HFFc6 (cell line): ENCODE results near the gene RELN. TPM values are rescaled to one million over a fixed set of nuclear protein-coding genes. Genes with fewer than 3 reads are reported as not detected.

Source experiments
- DNase-seq: peaks from one replicate; pipeline ENCODE4 v3.0.0-alpha.2; 2018
- H3K27ac Mint-ChIP-seq: 2 replicates; pipeline ENCODE4 v1.8.0; 2020; ENCODE audit warnings: mild to moderate bottlenecking, mixed read lengths
- H3K27me3 Mint-ChIP-seq: 2 replicates; pipeline ENCODE4 v1.8.0; 2021; ENCODE audit warnings: mild to moderate bottlenecking, moderate library complexity, mixed read lengths; ENCODE audit not compliant: insufficient read depth
- H3K36me3 Mint-ChIP-seq: 2 replicates; pipeline ENCODE4 v1.8.0; 2021; ENCODE audit warnings: low read depth, mixed read lengths
- H3K4me1 Mint-ChIP-seq: 2 replicates; pipeline ENCODE4 v1.8.0; 2020; ENCODE audit warnings: low read depth, mixed read lengths
- H3K4me3 Mint-ChIP-seq: 2 replicates; pipeline ENCODE4 v1.8.0; 2020; ENCODE audit warnings: mild to moderate bottlenecking, moderate library complexity, mixed read lengths
- H3K9me3 Mint-ChIP-seq: 2 replicates; pipeline ENCODE4 v1.8.0; 2020; ENCODE audit warnings: mild to moderate bottlenecking, mixed read lengths
- CTCF ChIP-seq: fragments of 200-600 bp; sonication (generic); IDR thresholded peaks from 2 replicates; pipeline ENCODE4 v1.5.0; 2021; ENCODE audit warnings: antibody characterized with exemption, mild to moderate bottlenecking
- total RNA-seq, 6 experiments: library from RNA; stranded (reverse); fragmentation: NEBNext Ultra II Directional; extraction: Animal tissue kit (Norgen Biotek cat#: 25700); gene quantifications; 2 replicates in 1 of 6; 3 replicates in 5 of 6; pipeline ENCODE4 v1.2.3, GENCODE V29; 2021

Gene RELN
- total RNA-seq, 6 experiments from 2014 or later = 0.02 to 0.24 (median 0.03) TPM

GRCh38 chr7:103425177-103425576 lies 564.3 kb downstream of the RELN start:
- Mint-ChIP-seq H3K9me3 (no peaks in the 10 kb centered on the region), H3K4me1 (no peaks in the 10 kb centered on the region), H3K27me3 (peaks cover 1% of the 10 kb centered on the region), H3K4me3 (no peak overlapping the region), H3K27ac (no peak overlapping the region), H3K36me3 (no peaks in the 10 kb centered on the region)
- no peak for TF ChIP-seq CTCF
- no peak for DNase-seq

- H3K27me3 Mint-ChIP-seq = peaks cover 5% of the 10 kb centered on the region
These were observed 565.8 kb downstream of the RELN start for GRCh38 chr7:103423467-103424179.

More at GRCh38 chr7:103423467-103424179, 565.8 kb downstream of the RELN start:
- H3K4me1 Mint-ChIP-seq = no peaks in the 10 kb centered on the region
- no peak for TF ChIP-seq CTCF
- no peak for DNase-seq
- no peak overlapping the region for H3K27ac Mint-ChIP-seq
- H3K4me3 Mint-ChIP-seq = no peak overlapping the region
- H3K36me3 Mint-ChIP-seq = no peaks in the 10 kb centered on the region
- H3K9me3 Mint-ChIP-seq = no peaks in the 10 kb centered on the region

Other genes starting within 250 kb of the RELN start
- gene ORC5, start 218.4 kb upstream of the RELN start, total RNA-seq = 10 to 100 TPM; 16.7 to 20.7 (median 17.6) TPM